ENCODE results near the gene ALAS1.

GRCh38 chr3:52247409-52248164, 49.6 kb downstream of the ALAS1 start:
- TF ChIP-seq CTCF (IDR thresholded peaks at IDR 0.05), result no peak
- no peak for TF ChIP-seq EZH2 (IDR thresholded peaks at IDR 0.05; ENCODE audit: borderline replicate concordance, insufficient read depth, low read depth, low read length, poor library complexity, severe bottlenecking)

All from B cell (primary cell).